Activated gamma-delta T cell (primary cell): Measurements from ENCODE around the gene CHIT1.

Experiments used
- DNase-seq: peaks from one replicate; lab custom pipeline; 2025; lab: John Stamatoyannopoulos, UW

CHIT1 gene

GRCh38 chr1:203216274-203217138 lies 13.0 kb downstream of the CHIT1 start:
- DNase-seq, result no peak

- no peak for DNase-seq
These were observed 13.9 kb downstream of the CHIT1 start for GRCh38 chr1:203215573-203215972.

- no peak for DNase-seq
These were observed 14.6 kb downstream of the CHIT1 start for GRCh38 chr1:203214871-203215270.

GRCh38 chr1:203213126-203213525 lies 16.3 kb downstream of the CHIT1 start:
- DNase-seq, result no peak

- no peak for DNase-seq
These were observed 17.7 kb downstream of the CHIT1 start for GRCh38 chr1:203211812-203212211.

- DNase-seq, result no peak
These were observed 18.5 kb downstream of the CHIT1 start for GRCh38 chr1:203210988-203211387.

- no peak for DNase-seq
These were observed 19.1 kb downstream of the CHIT1 start for GRCh38 chr1:203210350-203210749.

- DNase-seq, result no peak
These were observed 21.3 kb downstream of the CHIT1 start for GRCh38 chr1:203208181-203208580.

GRCh38 chr1:203207751-203208150 lies 21.7 kb downstream of the CHIT1 start:
- no peak for DNase-seq

GRCh38 chr1:203206129-203206687 lies 23.3 kb downstream of the CHIT1 start:
- DNase-seq, result no peak

GRCh38 chr1:203204756-203205155 lies 24.7 kb downstream of the CHIT1 start:
- no peak for DNase-seq

- no peak for DNase-seq
These were observed 26.8 kb downstream of the CHIT1 start for GRCh38 chr1:203202431-203203245.

- no peak for DNase-seq
These were observed 27.8 kb downstream of the CHIT1 start for GRCh38 chr1:203201516-203202205.

GRCh38 chr1:203200916-203201315 lies 28.6 kb downstream of the CHIT1 start:
- no peak for DNase-seq

GRCh38 chr1:203199816-203200571 lies 29.5 kb downstream of the CHIT1 start:
- no peak for DNase-seq

GRCh38 chr1:203199481-203199815 lies 30.0 kb downstream of the CHIT1 start:
- DNase-seq, result no peak

- no peak for DNase-seq
These were observed 30.5 kb downstream of the CHIT1 start for GRCh38 chr1:203199002-203199401.

GRCh38 chr1:203197625-203198024 lies 31.8 kb downstream of the CHIT1 start:
- no peak for DNase-seq

- no peak for DNase-seq
These were observed 33.1 kb downstream of the CHIT1 start for GRCh38 chr1:203196371-203196770.

- DNase-seq, result no peak
These were observed 38.5 kb downstream of the CHIT1 start for GRCh38 chr1:203190949-203191348.

- no peak for DNase-seq
These were observed 39.5 kb downstream of the CHIT1 start for GRCh38 chr1:203189951-203190352.
